ENCODE data around the gene RPL15. TPM values are rescaled to one million over a fixed set of nuclear protein-coding genes. Genes with fewer than 3 reads are reported as not detected.
A peak's percentile ranks its signal among the peaks of the same experiment; 100 is the strongest.

Gene RPL15
- total RNA-seq, 1 experiment from 2014 or later: 864 TPM

DNA sequence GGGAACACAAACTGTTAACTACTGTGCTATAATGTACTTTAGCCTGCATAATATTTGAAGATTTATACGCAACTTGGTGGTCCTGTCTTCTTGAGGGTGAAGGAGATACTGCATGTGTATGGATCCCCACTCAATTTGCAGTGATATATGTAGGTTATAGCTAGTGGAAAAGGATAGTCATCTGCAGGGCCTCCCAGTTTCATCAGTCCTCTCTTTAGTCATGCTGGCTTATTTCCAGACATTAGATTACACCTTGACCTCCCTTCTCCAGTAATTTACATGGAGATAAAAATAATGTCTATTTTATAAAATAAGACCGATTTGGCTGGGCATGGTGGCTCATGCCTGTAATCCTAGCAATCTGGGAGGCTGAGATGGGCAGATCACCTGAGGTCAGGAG, 31.8 kb downstream of the RPL15 start:
- H3K9me3 ChIP-seq (ENCODE audit: control insufficient read depth, insufficient read depth, low read depth, low read length): no peaks in the 10 kb centered on the region
- H3K4me3 ChIP-seq (ENCODE audit: low read depth in 2 of 2, low read length in 2 of 2): no peak overlapping the region
- DNase-seq (ENCODE audit: low read depth, low spot score): no peak
- H3K27me3 ChIP-seq (ENCODE audit: control insufficient read depth, insufficient read depth, low read length): no peaks in the 10 kb centered on the region
- in situ Hi-C loops (cut with HindIII; ENCODE audit: low pct_unique_long_range_greater_than_20kb, low sequenced_read_pairs): no loop called here
- ChIA-PET CTCF (no interaction called here), POLR2A (no interaction called here)
- peaks cover 37% of the 10 kb centered on the region for H3K4me1 ChIP-seq (ENCODE audit: control insufficient read depth, insufficient read depth, low read length)
- intact Hi-C loops (cut with micrococcal nuclease; ENCODE audit: unreplicated experiment): no loop called here
- no TSS peak for BruUV-seq (replicated peaks)
- TF ChIP-seq POLR2AphosphoS5 (IDR thresholded peaks at IDR 0.05; ENCODE audit: low read depth, low read length): no peak
- TF ChIP-seq SIN3A (IDR thresholded peaks at IDR 0.05; ENCODE audit: borderline replicate concordance, insufficient read depth, low read depth, low read length): no peak
- TF ChIP-seq, protein P1, sequence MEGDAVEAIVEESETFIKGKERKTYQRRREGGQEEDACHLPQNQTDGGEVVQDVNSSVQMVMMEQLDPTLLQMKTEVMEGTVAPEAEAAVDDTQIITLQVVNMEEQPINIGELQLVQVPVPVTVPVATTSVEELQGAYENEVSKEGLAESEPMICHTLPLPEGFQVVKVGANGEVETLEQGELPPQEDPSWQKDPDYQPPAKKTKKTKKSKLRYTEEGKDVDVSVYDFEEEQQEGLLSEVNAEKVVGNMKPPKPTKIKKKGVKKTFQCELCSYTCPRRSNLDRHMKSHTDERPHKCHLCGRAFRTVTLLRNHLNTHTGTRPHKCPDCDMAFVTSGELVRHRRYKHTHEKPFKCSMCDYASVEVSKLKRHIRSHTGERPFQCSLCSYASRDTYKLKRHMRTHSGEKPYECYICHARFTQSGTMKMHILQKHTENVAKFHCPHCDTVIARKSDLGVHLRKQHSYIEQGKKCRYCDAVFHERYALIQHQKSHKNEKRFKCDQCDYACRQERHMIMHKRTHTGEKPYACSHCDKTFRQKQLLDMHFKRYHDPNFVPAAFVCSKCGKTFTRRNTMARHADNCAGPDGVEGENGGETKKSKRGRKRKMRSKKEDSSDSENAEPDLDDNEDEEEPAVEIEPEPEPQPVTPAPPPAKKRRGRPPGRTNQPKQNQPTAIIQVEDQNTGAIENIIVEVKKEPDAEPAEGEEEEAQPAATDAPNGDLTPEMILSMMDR (IDR thresholded peaks at IDR 0.05): no peak
- no peak for TF ChIP-seq TCF7L2 (IDR thresholded peaks at IDR 0.05; ENCODE audit: low read depth, low read length)
- TF ChIP-seq, protein P2, sequence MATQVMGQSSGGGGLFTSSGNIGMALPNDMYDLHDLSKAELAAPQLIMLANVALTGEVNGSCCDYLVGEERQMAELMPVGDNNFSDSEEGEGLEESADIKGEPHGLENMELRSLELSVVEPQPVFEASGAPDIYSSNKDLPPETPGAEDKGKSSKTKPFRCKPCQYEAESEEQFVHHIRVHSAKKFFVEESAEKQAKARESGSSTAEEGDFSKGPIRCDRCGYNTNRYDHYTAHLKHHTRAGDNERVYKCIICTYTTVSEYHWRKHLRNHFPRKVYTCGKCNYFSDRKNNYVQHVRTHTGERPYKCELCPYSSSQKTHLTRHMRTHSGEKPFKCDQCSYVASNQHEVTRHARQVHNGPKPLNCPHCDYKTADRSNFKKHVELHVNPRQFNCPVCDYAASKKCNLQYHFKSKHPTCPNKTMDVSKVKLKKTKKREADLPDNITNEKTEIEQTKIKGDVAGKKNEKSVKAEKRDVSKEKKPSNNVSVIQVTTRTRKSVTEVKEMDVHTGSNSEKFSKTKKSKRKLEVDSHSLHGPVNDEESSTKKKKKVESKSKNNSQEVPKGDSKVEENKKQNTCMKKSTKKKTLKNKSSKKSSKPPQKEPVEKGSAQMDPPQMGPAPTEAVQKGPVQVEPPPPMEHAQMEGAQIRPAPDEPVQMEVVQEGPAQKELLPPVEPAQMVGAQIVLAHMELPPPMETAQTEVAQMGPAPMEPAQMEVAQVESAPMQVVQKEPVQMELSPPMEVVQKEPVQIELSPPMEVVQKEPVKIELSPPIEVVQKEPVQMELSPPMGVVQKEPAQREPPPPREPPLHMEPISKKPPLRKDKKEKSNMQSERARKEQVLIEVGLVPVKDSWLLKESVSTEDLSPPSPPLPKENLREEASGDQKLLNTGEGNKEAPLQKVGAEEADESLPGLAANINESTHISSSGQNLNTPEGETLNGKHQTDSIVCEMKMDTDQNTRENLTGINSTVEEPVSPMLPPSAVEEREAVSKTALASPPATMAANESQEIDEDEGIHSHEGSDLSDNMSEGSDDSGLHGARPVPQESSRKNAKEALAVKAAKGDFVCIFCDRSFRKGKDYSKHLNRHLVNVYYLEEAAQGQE (IDR thresholded peaks at IDR 0.05; ENCODE audit: insufficient read depth in 1 of 2, low read depth in 2 of 2, low read length in 1 of 2): no peak
- H3K27ac ChIP-seq (ENCODE audit: low read length): peak overlapping the region; percentile 86; the same call in 1 of the 2 replicates
- ATAC-seq: no peak
- no peaks in the 10 kb centered on the region; the same call in 1 of the 2 replicates for H3K36me3 ChIP-seq (ENCODE audit: control insufficient read depth, insufficient read depth, low read length)

DNA sequence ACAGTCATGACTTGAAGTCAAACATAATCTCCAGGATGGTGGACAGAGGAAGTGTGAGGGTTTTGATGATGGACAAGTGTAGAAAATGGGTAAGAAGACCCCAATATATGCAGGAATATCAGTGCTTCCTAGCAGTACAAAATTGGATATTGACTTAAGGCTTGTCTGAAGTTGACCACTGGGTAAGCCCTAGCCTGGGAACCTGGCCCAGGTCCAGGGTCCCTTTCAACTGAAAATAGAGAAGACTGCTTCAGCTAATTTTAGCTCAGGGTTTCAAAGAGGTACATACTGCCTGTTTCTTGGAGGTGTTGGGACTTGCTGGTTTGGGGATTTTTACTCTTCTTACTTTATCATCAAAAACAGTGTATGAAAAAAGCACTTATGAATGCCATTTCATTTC, 32.9 kb downstream of the RPL15 start:
- in situ Hi-C loops (cut with HindIII; ENCODE audit: low pct_unique_long_range_greater_than_20kb, low sequenced_read_pairs): no loop called here
- Histone ChIP-seq H3K27ac (ENCODE audit: low read length) (peak overlapping the region; percentile 69), H3K4me3 (ENCODE audit: low read depth in 2 of 2, low read length in 2 of 2) (no peak overlapping the region), H3K36me3 (ENCODE audit: control insufficient read depth, insufficient read depth, low read length) (no peaks in the 10 kb centered on the region; the same call in 1 of the 2 replicates), H3K9me3 (ENCODE audit: control insufficient read depth, insufficient read depth, low read depth, low read length) (no peaks in the 10 kb centered on the region), H3K27me3 (ENCODE audit: control insufficient read depth, insufficient read depth, low read length) (no peaks in the 10 kb centered on the region), H3K4me1 (ENCODE audit: control insufficient read depth, insufficient read depth, low read length) (peaks cover 30% of the 10 kb centered on the region)
- ATAC-seq: no peak
- TF ChIP-seq POLR2AphosphoS5 (IDR thresholded peaks at IDR 0.05; ENCODE audit: low read depth, low read length) (no peak), TCF7L2 (IDR thresholded peaks at IDR 0.05; ENCODE audit: low read depth, low read length) (no peak)
- TF ChIP-seq, protein P2 (IDR thresholded peaks at IDR 0.05; ENCODE audit: insufficient read depth in 1 of 2, low read depth in 2 of 2, low read length in 1 of 2): no peak
- TF ChIP-seq, protein P1 (IDR thresholded peaks at IDR 0.05): no peak
- BruUV-seq (replicated peaks): no TSS peak
- DNase-seq (ENCODE audit: low read depth, low spot score): no peak
- ChIA-PET CTCF (no interaction called here), POLR2A (no interaction called here)
- intact Hi-C loops (cut with micrococcal nuclease; ENCODE audit: unreplicated experiment): no loop called here

Data from Panc1 (cell line).